ENCODE measurements around the gene DBF4.
"Not testable (repeated sequence)": the region's sequence is repeated elsewhere in the genome, so short reads cannot be mapped to it uniquely, and the experiment has no call there.

Gene DBF4

DNA sequence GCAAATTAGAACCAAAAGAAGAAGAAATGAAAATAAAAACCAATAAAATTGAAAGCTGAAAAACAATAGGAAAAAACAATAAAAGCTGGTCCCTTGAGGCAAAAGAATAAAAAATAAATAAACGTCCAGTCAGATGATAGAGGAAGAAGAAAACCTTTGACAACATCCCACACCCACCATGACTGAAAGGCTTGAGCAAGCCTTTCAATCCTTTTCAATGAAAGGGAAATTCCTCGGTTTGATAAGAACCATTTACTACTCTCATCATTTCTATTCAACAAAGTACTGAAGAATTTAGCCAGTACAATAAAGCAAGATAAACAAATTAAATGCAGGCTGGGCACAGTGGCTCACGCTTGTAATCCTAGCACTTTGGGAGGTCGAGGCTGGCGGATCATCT lies 3.9 kb upstream of the DBF4 start:
- H3K27ac Mint-ChIP-seq: peak overlapping the region; percentile 100

DNA sequence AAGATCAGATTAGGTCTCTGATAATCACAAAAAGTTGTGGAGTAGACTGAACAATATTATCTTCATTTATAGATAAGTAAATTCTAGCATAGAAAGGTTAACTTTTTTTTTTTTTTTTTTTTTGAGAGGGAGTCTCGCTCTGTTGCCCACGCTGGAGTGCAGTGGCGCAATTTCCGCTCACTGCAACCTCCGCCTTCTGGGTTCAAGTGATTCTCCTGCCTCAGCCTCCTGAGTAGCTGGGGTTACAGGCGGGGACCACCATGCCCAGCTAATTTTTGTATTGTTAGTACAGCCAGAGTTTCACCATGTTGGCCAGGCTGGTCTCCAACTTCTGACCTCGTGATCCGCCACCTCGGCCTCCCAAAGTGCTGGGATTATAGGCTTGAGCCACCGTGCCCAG lies 3.0 kb upstream of the DBF4 start:
- peaks cover 51% of the 10 kb centered on the region for H3K36me3 Mint-ChIP-seq (ENCODE audit: low read depth)
- peak overlapping the region; percentile 100 for H3K27ac Mint-ChIP-seq
- not testable (repeated sequence) for H3K27me3 Mint-ChIP-seq
- H3K4me1 Mint-ChIP-seq (ENCODE audit: low read depth): peaks cover 58% of the 10 kb centered on the region
- peaks cover 19% of the 10 kb centered on the region for H3K9me3 Mint-ChIP-seq
- H3K4me3 Mint-ChIP-seq: peak overlapping the region; percentile 96
- intact Hi-C loops (cut with micrococcal nuclease): loop anchor here (5.0 kb wide), 1 partner anchor 656 kb away; the partner anchor contains the start of gene TMEM243

More for the DNA sequence above, 3.9 kb upstream of the DBF4 start:
- intact Hi-C loops (cut with micrococcal nuclease): loop anchor here (5.0 kb wide), 1 partner anchor 655 kb away; the partner anchor contains the start of gene TMEM243
- Mint-ChIP-seq H3K36me3 (ENCODE audit: low read depth) (peaks cover 61% of the 10 kb centered on the region), H3K4me3 (no peak overlapping the region), H3K27me3 (no peaks in the 10 kb centered on the region), H3K4me1 (ENCODE audit: low read depth) (peaks cover 65% of the 10 kb centered on the region), H3K9me3 (peaks cover 26% of the 10 kb centered on the region)

DNA sequence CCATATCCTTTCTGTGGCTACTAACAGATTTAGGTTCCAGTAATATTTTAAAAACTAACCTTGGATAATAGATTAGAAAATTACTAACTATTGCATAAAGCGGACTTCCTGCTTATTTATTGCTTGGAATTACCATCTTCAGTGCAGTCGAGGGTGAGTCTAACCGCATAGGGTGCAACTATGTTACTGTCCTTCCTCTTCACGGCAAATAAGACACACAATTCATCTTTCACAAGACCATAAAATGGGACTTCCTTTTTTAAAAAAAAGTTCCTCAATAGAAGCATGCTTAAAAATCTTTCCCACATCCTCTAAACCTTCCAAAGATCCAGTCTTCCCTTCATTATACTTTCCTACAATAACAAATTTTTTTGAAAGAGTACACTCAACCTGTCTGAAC lies 2.2 kb upstream of the DBF4 start:
- H3K4me1 Mint-ChIP-seq (ENCODE audit: low read depth): peaks cover 51% of the 10 kb centered on the region
- peak overlapping the region; percentile 100 for H3K27ac Mint-ChIP-seq
- H3K9me3 Mint-ChIP-seq: peaks cover 18% of the 10 kb centered on the region
- intact Hi-C loops (cut with micrococcal nuclease): loop anchor here (5.0 kb wide), 1 partner anchor 657 kb away; the partner anchor contains the start of gene TMEM243
- H3K4me3 Mint-ChIP-seq: peak overlapping the region; percentile 96
- no peaks in the 10 kb centered on the region for H3K27me3 Mint-ChIP-seq
- peaks cover 45% of the 10 kb centered on the region for H3K36me3 Mint-ChIP-seq (ENCODE audit: low read depth)

DNA sequence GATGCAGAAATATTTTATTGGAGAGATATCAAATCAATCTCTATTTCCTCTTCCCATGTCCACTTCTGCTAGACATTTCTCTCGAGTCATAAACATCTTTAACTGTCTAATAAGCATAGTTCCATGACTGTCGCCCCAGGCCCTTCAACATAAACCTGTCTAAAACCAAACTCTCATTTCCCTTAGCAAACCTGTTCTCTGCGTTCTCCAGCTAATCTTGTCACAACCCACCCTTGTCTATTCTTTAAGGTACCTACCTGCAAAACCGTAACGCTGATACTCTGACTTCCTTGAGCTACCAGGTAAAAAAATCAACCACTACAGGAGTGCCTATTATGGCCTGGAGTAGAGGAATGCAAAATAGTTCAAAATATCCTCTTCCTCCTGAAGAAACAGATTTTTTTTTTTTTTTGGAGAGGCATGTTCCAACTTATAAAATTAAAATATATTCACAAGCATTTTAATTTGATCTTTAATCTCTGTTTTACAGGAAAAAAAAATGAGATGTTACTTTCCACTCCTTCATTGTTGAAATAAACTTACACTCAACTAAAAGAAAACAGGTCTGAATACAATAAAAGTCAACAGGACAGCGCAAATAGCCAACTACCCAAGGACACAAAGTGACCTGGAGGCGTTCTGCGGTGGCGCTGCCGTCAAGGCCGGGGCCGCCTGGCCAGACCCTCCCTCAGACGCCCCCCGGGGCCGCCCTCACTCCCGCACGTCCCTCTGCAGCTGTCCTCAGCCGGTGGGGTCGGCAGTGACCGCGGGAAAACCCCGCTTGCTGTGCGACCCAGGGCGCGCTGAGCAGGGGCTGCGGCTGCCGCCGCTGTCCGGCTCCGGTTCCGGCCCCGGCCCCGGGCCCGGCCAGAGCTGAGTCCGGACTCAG lies 898 bp upstream of the DBF4 start:
- Mint-ChIP-seq H3K27ac (peak overlapping the region; percentile 100), H3K27me3 (no peaks in the 10 kb centered on the region), H3K4me3 (peak overlapping the region; percentile 96), H3K9me3 (peaks cover 9% of the 10 kb centered on the region), H3K36me3 (ENCODE audit: low read depth) (peaks cover 38% of the 10 kb centered on the region), H3K4me1 (ENCODE audit: low read depth) (peaks cover 49% of the 10 kb centered on the region)
- intact Hi-C loops (cut with micrococcal nuclease): loop anchor here (2.0 to 5.0 kb wide), 3 partner anchors 342 to 723 kb away; partner anchors contain the start of genes CROT and DMTF1

DNA sequence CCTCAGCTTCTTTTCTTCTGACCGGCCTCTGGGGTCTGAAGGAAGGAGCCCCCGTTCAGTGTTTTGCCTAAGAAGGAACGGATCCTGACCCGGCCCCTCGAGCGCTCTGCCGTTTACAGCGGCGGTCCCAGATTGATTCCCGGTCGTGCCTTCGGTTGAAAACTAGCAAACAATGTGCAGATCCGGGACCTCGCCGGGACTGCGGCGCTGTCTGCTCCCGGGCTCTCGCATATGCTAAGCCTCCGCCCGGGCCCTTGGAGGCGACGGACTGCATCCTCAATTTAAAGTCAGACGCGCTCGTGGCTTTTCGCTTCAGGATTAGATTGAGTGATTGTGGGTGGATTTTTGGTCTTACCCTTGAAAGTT lies 559 bp downstream of the DBF4 start:
- Mint-ChIP-seq H3K27me3 (no peaks in the 10 kb centered on the region), H3K4me1 (ENCODE audit: low read depth) (peaks cover 41% of the 10 kb centered on the region), H3K36me3 (ENCODE audit: low read depth) (peaks cover 38% of the 10 kb centered on the region), H3K4me3 (peak overlapping the region; percentile 96), H3K27ac (peak overlapping the region; percentile 100), H3K9me3 (no peaks in the 10 kb centered on the region)
- intact Hi-C loops (cut with micrococcal nuclease): loop anchor here (2.0 to 5.0 kb wide), 3 partner anchors 340 to 725 kb away; partner anchors contain the start of genes CROT and DMTF1

GRCh38 chr7:87877366-87878040 lies 1.2 kb downstream of the DBF4 start:
- Mint-ChIP-seq H3K4me3 (peak overlapping the region; percentile 96), H3K4me1 (ENCODE audit: low read depth) (peaks cover 34% of the 10 kb centered on the region), H3K27ac (peak overlapping the region; percentile 100), H3K36me3 (ENCODE audit: low read depth) (peaks cover 36% of the 10 kb centered on the region), H3K9me3 (no peaks in the 10 kb centered on the region), H3K27me3 (no peaks in the 10 kb centered on the region)
- intact Hi-C loops (cut with micrococcal nuclease): loop anchor here (2.0 to 5.0 kb wide), 3 partner anchors 340 to 725 kb away; partner anchors contain the start of genes CROT and DMTF1

DNA sequence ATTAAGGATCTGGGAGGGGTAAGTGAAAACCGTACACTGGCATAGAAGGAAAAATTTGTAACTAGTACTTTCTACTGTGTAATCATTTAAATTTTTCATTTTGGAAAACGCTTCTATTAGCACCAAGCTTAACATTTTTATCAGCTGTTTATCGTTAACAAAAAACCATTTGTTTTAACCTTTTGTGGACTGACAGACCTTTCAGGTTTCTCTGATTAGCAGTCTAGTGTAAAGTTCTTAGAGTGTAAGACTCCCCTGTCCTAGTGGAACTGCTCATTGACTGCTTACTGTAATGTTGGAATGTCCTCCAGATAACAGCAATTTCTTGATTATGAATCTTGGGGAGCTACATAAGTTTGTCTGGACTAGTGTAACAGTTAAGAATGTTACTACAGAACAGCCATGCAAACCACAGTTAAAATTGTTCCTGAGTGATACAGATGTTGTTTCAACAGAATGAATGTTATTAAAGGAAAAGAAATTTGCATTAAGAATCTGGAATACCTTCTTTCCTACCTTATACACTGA lies 2.0 kb downstream of the DBF4 start:
- intact Hi-C loops (cut with micrococcal nuclease): loop anchor here (5.0 kb wide), 2 partner anchors 339 to 726 kb away; partner anchors contain the start of gene DMTF1
- Mint-ChIP-seq H3K27ac (no peak overlapping the region), H3K27me3 (no peaks in the 10 kb centered on the region), H3K36me3 (ENCODE audit: low read depth) (peaks cover 32% of the 10 kb centered on the region), H3K4me1 (ENCODE audit: low read depth) (peaks cover 26% of the 10 kb centered on the region), H3K9me3 (no peaks in the 10 kb centered on the region), H3K4me3 (no peak overlapping the region)

- no peaks in the 10 kb centered on the region for H3K9me3 Mint-ChIP-seq
- no peaks in the 10 kb centered on the region for H3K27me3 Mint-ChIP-seq
- H3K27ac Mint-ChIP-seq: no peak overlapping the region
- peaks cover 34% of the 10 kb centered on the region for H3K36me3 Mint-ChIP-seq (ENCODE audit: low read depth)
- H3K4me3 Mint-ChIP-seq: no peak overlapping the region
- intact Hi-C loops (cut with micrococcal nuclease): loop anchor here (10.0 kb wide), 2 partner anchors 468 to 568 kb away; no protein-coding TSS in a partner anchor
- H3K4me1 Mint-ChIP-seq (ENCODE audit: low read depth): peaks cover 5% of the 10 kb centered on the region
Observed at GRCh38 chr7:87882151-87882937, 6.1 kb downstream of the DBF4 start.

DNA sequence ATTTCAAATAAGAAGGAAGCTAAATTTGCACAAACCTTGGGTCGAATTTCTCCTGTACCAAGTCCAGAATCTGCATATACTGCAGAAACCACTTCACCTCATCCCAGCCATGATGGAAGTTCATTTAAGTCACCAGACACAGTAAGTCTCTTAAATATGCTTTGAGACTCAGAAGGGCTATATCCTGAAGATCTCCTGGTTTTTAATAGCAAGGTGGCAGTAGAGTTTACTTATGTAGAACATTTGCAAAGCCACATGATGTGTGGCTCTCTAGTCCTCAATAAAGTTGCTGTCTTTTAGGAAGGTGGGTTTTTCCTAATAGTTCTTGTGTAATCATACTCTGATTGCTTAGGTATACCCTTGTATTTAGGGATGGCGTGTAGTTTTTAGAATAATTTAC lies 8.7 kb downstream of the DBF4 start:
- no peaks in the 10 kb centered on the region for H3K4me1 Mint-ChIP-seq (ENCODE audit: low read depth)
- H3K36me3 Mint-ChIP-seq (ENCODE audit: low read depth): peaks cover 55% of the 10 kb centered on the region
- no peaks in the 10 kb centered on the region for H3K27me3 Mint-ChIP-seq
- intact Hi-C loops (cut with micrococcal nuclease): loop anchor here (5.0 to 10.0 kb wide), 3 partner anchors 378 to 570 kb away; no protein-coding TSS in a partner anchor
- H3K27ac Mint-ChIP-seq: no peak overlapping the region
- H3K4me3 Mint-ChIP-seq: no peak overlapping the region
- no peaks in the 10 kb centered on the region for H3K9me3 Mint-ChIP-seq

- Mint-ChIP-seq H3K4me3 (no peak overlapping the region), H3K27ac (no peak overlapping the region), H3K4me1 (ENCODE audit: low read depth) (no peaks in the 10 kb centered on the region), H3K9me3 (no peaks in the 10 kb centered on the region), H3K36me3 (ENCODE audit: low read depth) (peaks cover 52% of the 10 kb centered on the region), H3K27me3 (no peaks in the 10 kb centered on the region)
- intact Hi-C loops (cut with micrococcal nuclease): loop anchor here (1.0 to 10.0 kb wide), 4 partner anchors 90 to 572 kb away; no protein-coding TSS in a partner anchor
Observed at GRCh38 chr7:87886875-87887274, 10.6 kb downstream of the DBF4 start.

DNA sequence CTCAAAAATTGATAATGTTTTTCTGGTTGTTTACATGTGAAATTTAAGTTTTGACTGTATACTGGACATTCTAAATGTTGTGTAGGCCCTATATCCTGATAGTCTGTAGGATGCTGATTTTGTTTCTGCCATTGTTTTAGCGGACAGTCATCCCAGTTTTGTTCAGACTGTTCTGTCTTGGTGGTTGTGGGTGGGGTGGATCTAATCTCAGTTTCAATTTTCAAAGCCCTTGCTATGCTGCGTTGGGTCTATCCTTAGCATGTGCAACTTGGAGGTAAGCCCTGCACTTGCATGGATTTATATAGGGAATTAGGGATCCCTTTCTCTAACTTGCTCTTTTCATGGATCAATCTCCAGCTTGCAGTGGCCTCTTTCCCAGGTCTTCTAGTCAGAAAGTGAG lies 19.1 kb downstream of the DBF4 start:
- no peaks in the 10 kb centered on the region for H3K4me1 Mint-ChIP-seq (ENCODE audit: low read depth)
- no peak overlapping the region for H3K27ac Mint-ChIP-seq
- H3K36me3 Mint-ChIP-seq (ENCODE audit: low read depth): peaks cover 62% of the 10 kb centered on the region
- H3K27me3 Mint-ChIP-seq: no peaks in the 10 kb centered on the region
- intact Hi-C loops (cut with micrococcal nuclease): loop anchor here (10.0 kb wide), 1 partner anchor 261 kb away; no protein-coding TSS in a partner anchor
- no peaks in the 10 kb centered on the region for H3K9me3 Mint-ChIP-seq
- no peak overlapping the region for H3K4me3 Mint-ChIP-seq

DNA sequence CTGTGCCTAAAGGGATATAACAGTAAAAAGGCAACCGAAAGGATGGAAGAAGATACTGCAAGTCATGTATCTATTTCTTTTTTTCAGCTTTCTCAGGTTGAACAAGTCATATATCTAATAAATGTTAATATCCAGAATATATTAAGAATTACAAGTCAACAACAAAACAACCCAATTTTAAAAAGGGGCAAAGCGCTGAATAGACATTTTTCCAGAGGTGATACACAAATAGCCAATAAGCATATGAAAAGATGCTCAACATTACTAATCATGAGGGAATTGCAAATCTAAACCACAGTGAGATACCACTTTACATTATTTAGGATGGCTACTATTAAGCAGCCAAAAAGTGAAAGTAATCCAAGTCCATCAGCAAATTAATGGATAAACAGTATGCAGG lies 23.0 kb downstream of the DBF4 start:
- Mint-ChIP-seq H3K27me3 (no peaks in the 10 kb centered on the region), H3K4me1 (ENCODE audit: low read depth) (no peaks in the 10 kb centered on the region), H3K27ac (no peak overlapping the region), H3K4me3 (no peak overlapping the region), H3K9me3 (no peaks in the 10 kb centered on the region), H3K36me3 (ENCODE audit: low read depth) (peaks cover 72% of the 10 kb centered on the region)
- intact Hi-C loops (cut with micrococcal nuclease): loop anchor here (10.0 kb wide), 1 partner anchor 264 kb away; no protein-coding TSS in a partner anchor

Data from dendritic cell treated with granulocyte-macrophage colony-stimulating factor and Interleukin-4, amounts not matched to agents 40 ng/mL and 50 ng/mL, for 4 days (primary cell).